HCT116 (cell line): ENCODE results near the gene ABCA6. TPM values are rescaled to one million over a fixed set of nuclear protein-coding genes. Genes with fewer than 3 reads are reported as not detected.
"Not testable (repeated sequence)": the region's sequence is repeated elsewhere in the genome, so short reads cannot be mapped to it uniquely, and the experiment has no call there.

ENCODE experiments used
- ATAC-seq: fragments of 200-7000 bp; cut with Tn5 transposase; 2 replicates; pipeline ENCODE4 v1.9.1; 2020; ENCODE audit warnings: mild to moderate bottlenecking, moderate library complexity
- BruUV-seq: library from RNA; stranded (reverse); fragments of 400-500 nt; replicated peaks from 2 replicates; lab custom pipeline; 2021; lab: Mats Ljungman, UMichigan
- CTCF ChIA-PET: fragments of 300-600 bp; sonication (Branson Sonifier 250); formaldehyde crosslinking; loops from one replicate; lab custom pipeline; 2021; ENCODE audit warnings: antibody characterized with exemption; lab: Charles Lee
- POLR2A ChIA-PET: fragments of 300-600, 350-600 bp; sonication (Branson Sonifier 250); formaldehyde crosslinking; loops from one replicate; lab custom pipeline; 2021; ENCODE audit warnings: antibody characterized with exemption; lab: Charles Lee
- RAD21 ChIA-PET, 2 experiments: fragments of 300-600 bp; sonication (Branson Sonifier 250); formaldehyde crosslinking; loops; one replicate each; lab custom pipeline; 2023; ENCODE audit warnings: low total read pairs in 2 of 2; ENCODE audit not compliant: uncharacterized antibody in 2 of 2, unreplicated experiment in 2 of 2, low non-redundant PET in 1 of 2; lab: Charles Lee
- DNase-seq: peaks from one replicate; pipeline ENCODE4 v3.0.0-alpha.2; 2010; ENCODE audit warnings: low read depth, low spot score
- H2AFZ ChIP-seq: fragments of 200-600 bp; shearing (Covaris generic), sonication (generic); 2 replicates; pipeline ENCODE4 v1.6.1; 2017; ENCODE audit warnings: low read depth, mixed run types, mixed read lengths, antibody characterized with exemption, low read length; ENCODE audit not compliant: poor library complexity, severe bottlenecking
- H3K27ac ChIP-seq: 2 replicates; pipeline ENCODE4 v1.5.1; 2012; ENCODE audit warnings: low read depth, low read length
- H3K27me3 ChIP-seq: fragments of 200-600 bp; sonication (generic); 2 replicates; pipeline ENCODE4 v1.6.1; 2016; ENCODE audit warnings: mixed run types, low read length, mixed read lengths; ENCODE audit not compliant: insufficient read depth
- H3K36me3 ChIP-seq, 2 experiments: fragments of 200-500 bp in 1 of 2; fragments of 200-600 bp in 1 of 2; sonication (Bioruptor generic) in 1 of 2; sonication (generic) in 1 of 2; 2 replicates each; pipeline versions ENCODE4 v1.5.1 to v1.6.1; 2014 to 2016; ENCODE audit warnings: low read length in 2 of 2, inconsistent platforms in 1 of 2, mixed read lengths in 1 of 2, mixed run types in 1 of 2; ENCODE audit not compliant: insufficient read depth in 2 of 2, control insufficient read depth in 1 of 2
- H3K4me1 ChIP-seq, 2 experiments: fragments of 200-600 bp in 1 of 2; sonication (generic) in 1 of 2; 2 replicates each; pipeline versions ENCODE4 v1.5.1 to v1.6.1; 2012 to 2017; ENCODE audit warnings: low read length in 2 of 2, inconsistent platforms in 1 of 2, mild to moderate bottlenecking in 1 of 2, mixed read lengths in 1 of 2, mixed run types in 1 of 2, moderate library complexity in 1 of 2; ENCODE audit not compliant: insufficient read depth in 2 of 2, control insufficient read depth in 1 of 2
- H3K4me2 ChIP-seq: fragments of 200-600 bp; sonication (generic); 2 replicates; pipeline ENCODE4 v1.6.1; 2017; ENCODE audit warnings: mixed run types, low read length, mixed read lengths
- H3K4me3 ChIP-seq, 2 experiments: fragments of 200-600 bp in 1 of 2; sonication (generic) in 1 of 2; replicated peaks in 1 of 2; 2 replicates each; pipeline ENCODE4 v1.5.1; 2011 to 2016; ENCODE audit warnings: low read length in 2 of 2, control low read depth in 1 of 2, low read depth in 1 of 2, mild to moderate bottlenecking in 1 of 2, mixed read lengths in 1 of 2, mixed run types in 1 of 2
- H3K79me2 ChIP-seq: fragments of 200-600 bp; sonication (generic); 2 replicates; pipeline ENCODE4 v1.6.1; 2017; ENCODE audit warnings: mild to moderate bottlenecking, mixed run types, low read length, moderate library complexity, mixed read lengths; ENCODE audit not compliant: insufficient read depth
- H3K9ac ChIP-seq: fragments of 200-600 bp; sonication (generic); 2 replicates; pipeline ENCODE4 v1.6.1; 2016; ENCODE audit warnings: low read length, mixed read lengths
- H3K9me2 ChIP-seq: fragments of 200-600 bp; sonication (generic), shearing (Covaris generic); 2 replicates; pipeline ENCODE4 v1.6.1; 2017; ENCODE audit warnings: mixed run types, mild to moderate bottlenecking, moderate library complexity; ENCODE audit not compliant: insufficient read depth
- H3K9me3 ChIP-seq, 2 experiments: fragments of 200-500 bp in 1 of 2; fragments of 200-600 bp in 1 of 2; sonication (Bioruptor generic) in 1 of 2; sonication (generic) in 1 of 2; 2 replicates each; pipeline ENCODE4 v1.6.1; 2014 to 2017; ENCODE audit warnings: low read length in 2 of 2, mixed read lengths in 2 of 2, inconsistent platforms in 1 of 2, low read depth in 1 of 2, mild to moderate bottlenecking in 1 of 2, mixed run types in 1 of 2, moderate library complexity in 1 of 2; ENCODE audit not compliant: control insufficient read depth in 1 of 2, insufficient read depth in 1 of 2
- H4K20me1 ChIP-seq: fragments of 200-600 bp; sonication (generic), shearing (Covaris generic); 2 replicates; pipeline ENCODE4 v1.6.1; 2017; ENCODE audit warnings: mixed run types, mild to moderate bottlenecking, moderate library complexity; ENCODE audit not compliant: insufficient read depth
- CBX3 ChIP-seq: IDR thresholded peaks from 2 replicates; pipeline ENCODE4 v1.6.1; 2012; ENCODE audit warnings: low read depth
- CEBPB ChIP-seq: IDR thresholded peaks from 2 replicates; pipeline ENCODE4 v1.6.1; 2012; ENCODE audit warnings: low read depth
- EGR1 ChIP-seq: IDR thresholded peaks from 2 replicates; pipeline ENCODE4 v1.6.1; 2012; ENCODE audit warnings: low read depth
- FOSL1 ChIP-seq: IDR thresholded peaks from 2 replicates; pipeline ENCODE4 v1.6.1; 2012; ENCODE audit warnings: low read depth
- POLR2AphosphoS5 ChIP-seq: IDR thresholded peaks from 2 replicates; pipeline ENCODE4 v1.6.1; 2011; ENCODE audit warnings: mild to moderate bottlenecking, low read depth, low read length, moderate library complexity
- REST ChIP-seq: IDR thresholded peaks from 2 replicates; pipeline ENCODE4 v1.6.1; 2012; ENCODE audit warnings: low read depth
- SIN3A ChIP-seq: IDR thresholded peaks from 2 replicates; pipeline ENCODE4 v1.6.1; 2012; ENCODE audit warnings: low read depth
- TCF7L2 ChIP-seq: IDR thresholded peaks from 2 replicates; pipeline ENCODE4 v1.7.0; 2011; ENCODE audit warnings: borderline replicate concordance, inconsistent platforms; ENCODE audit not compliant: insufficient read depth, insufficient read length; ENCODE audit errors: extremely low read depth
- ZBTB33 ChIP-seq: IDR thresholded peaks from 2 replicates; pipeline ENCODE4 v1.6.1; 2011; ENCODE audit warnings: mild to moderate bottlenecking, low read length, moderate library complexity; ENCODE audit not compliant: insufficient replicate concordance; ENCODE audit errors: extremely low read depth
- ZFX ChIP-seq: fragments of 450-650 bp; IDR thresholded peaks from 2 replicates; pipeline ENCODE4 v1.6.1; 2017
- intact Hi-C: fragments of 100-400 bp; cut with micrococcal nuclease; formaldehyde crosslinking; loops from 2 replicates; pipeline ENCODE4 v1.10.0; 2022
- total RNA-seq: library from RNA; stranded (reverse); gene quantifications from one replicate; pipeline ENCODE4 v1.2.1, GENCODE V29; 2021; ENCODE audit not compliant: unreplicated experiment

The ABCA6 gene
- total RNA-seq, 1 experiment from 2014 or later: 0.44 TPM

DNA sequence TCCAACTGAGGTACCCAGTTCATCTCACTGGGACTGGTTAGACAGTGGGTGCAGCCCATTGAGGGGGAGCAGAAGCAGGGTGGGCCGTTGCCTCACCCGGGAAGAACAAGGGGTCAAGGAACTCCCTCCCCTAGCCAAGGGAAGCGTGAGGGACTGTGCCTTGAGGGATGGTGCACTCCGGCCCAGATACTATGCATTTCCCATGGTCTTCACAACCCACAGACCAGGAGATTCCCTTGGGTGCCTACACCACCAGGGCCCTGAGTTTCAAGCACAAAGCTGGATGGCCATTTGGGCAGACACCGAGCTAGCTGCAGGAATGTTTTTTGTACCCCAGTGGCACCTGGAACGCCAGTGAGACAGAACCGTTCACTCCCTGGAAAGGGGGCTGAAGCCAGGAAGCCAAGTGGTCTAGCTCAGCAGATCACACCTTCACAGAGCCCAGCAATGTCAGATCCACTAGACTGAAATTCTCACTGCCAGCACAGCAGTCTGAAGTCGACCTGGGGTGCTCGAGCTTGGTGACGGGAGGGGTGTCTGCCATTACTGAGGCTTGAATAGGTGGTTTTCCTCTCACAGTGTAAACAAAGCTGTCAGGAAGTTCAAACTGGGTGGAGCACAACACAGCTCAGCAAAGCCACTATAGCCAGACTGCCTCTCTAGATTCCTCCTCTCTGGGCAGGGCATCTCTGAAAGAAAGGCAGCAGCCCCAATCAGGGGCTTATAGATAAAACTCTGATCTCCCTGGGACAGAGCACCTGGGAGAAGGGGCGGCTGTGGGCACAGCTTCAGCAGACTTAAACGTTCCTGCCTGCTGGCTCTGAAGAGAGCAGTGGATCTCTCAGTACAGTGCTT, 71.1 kb downstream of the ABCA6 start:
- H3K79me2 ChIP-seq, H3K9me3 ChIP-seq, intact Hi-C loops, H2AFZ ChIP-seq, H3K27ac ChIP-seq, RAD21 ChIA-PET, H4K20me1 ChIP-seq, H3K4me1 ChIP-seq, H3K9me2 ChIP-seq, H3K4me3 ChIP-seq, H3K4me2 ChIP-seq, POLR2A ChIA-PET, H3K36me3 ChIP-seq, ATAC-seq, H3K27me3 ChIP-seq, DNase-seq, H3K9ac ChIP-seq, BruUV-seq: not testable (repeated sequence)
- CTCF ChIA-PET: interaction anchor here (2.2 kb wide), 1 partner anchor 14 kb away, joined by 6 read pairs; no protein-coding TSS in a partner anchor

DNA sequence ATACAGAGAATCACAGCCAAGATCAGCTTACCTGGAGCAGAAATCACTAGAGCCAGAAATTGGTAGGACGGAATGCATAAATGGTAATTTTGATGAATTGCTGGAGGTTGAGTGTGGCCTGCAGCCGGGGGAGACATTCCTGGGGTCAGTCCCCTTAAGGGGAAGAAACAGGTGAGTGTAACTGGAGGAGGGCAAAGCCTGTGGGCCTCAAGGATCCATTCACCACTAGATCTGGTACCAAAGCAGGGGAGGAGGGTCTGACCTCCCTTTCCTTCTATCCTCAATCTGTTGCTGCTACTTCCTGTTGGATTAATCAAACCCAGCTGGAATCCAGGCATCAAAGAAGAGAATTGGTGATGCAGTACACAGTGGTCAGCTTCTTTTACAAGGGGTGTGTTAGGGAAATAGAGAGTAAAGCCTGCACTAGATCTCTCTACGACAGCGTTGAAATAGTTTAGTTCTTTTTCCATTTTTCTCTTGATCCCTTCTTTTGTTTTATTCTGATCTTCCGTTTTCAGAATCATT, 72.4 kb downstream of the ABCA6 start:
- no TSS peak for BruUV-seq
- CTCF ChIA-PET: interaction anchor here (1.7 to 2.2 kb wide), 2 partner anchors 16 to 178 kb away, joined by 3 to 6 read pairs; no protein-coding TSS in a partner anchor
- no peaks in the 10 kb centered on the region for H3K9me2 ChIP-seq
- H4K20me1 ChIP-seq: no peaks in the 10 kb centered on the region
- no peaks in the 10 kb centered on the region for H3K36me3 ChIP-seq
- H3K4me3 ChIP-seq: no peak overlapping the region
- H3K4me1 ChIP-seq: no peaks in the 10 kb centered on the region
- no peaks in the 10 kb centered on the region for H3K9me3 ChIP-seq
- no peak overlapping the region for H3K9ac ChIP-seq
- H3K27me3 ChIP-seq: no peaks in the 10 kb centered on the region
- ATAC-seq (no peak), DNase-seq (no peak)
- RAD21 ChIA-PET: no interaction called here
- TF ChIP-seq TCF7L2: no peak
- no peak for TF ChIP-seq REST
- TF ChIP-seq CEBPB: no peak
- no peak for TF ChIP-seq POLR2AphosphoS5
- no peak for TF ChIP-seq CBX3
- no peak for TF ChIP-seq SIN3A
- TF ChIP-seq ZBTB33: no peak
- TF ChIP-seq ZFX: no peak
- no peak for TF ChIP-seq EGR1
- no peak for TF ChIP-seq FOSL1
- H2AFZ ChIP-seq: no peak overlapping the region
- intact Hi-C loops: no loop called here
- H3K79me2 ChIP-seq: no peaks in the 10 kb centered on the region
- POLR2A ChIA-PET: no interaction called here
- H3K27ac ChIP-seq: no peak overlapping the region
- no peak overlapping the region for H3K4me2 ChIP-seq
